Fibroblast of peridontal ligament (primary cell): ENCODE results near the gene RPA1.

Experiments
- DNase-seq: peaks from one replicate; pipeline ENCODE4 v3.0.0-alpha.2; 2010; ENCODE audit errors: extremely low read depth

The RPA1 gene

DNA sequence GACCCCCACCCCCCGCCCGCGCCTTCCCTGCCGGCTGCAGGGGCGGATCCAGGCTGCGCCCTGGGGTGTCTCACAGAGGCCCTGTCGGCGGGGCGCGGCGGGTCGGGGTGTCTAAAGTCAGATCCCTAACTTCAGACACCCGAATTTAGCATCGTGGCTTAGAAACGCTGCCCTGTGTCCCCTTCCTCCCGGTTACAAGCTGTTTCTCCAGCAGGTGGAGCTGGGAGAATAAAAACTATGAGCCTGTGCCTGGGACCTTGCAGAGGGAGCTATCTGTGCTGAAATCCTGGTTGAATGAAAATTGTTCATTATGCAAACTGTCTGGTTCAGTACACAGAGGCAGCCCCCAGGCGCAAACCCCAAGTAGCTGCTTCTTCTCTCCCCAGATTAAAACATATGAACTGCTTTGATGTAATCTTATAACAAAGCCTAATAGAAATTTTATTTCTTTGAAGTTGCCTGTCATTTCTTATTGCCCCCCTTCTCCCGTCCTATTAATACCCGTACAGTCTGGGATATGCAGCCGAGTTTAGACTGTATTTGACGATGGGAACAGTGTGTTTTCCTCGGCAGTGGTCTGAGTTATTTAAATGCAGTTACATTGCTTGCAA lies 79.0 kb downstream of the RPA1 start:
- peak; percentile 84 for DNase-seq

DNA sequence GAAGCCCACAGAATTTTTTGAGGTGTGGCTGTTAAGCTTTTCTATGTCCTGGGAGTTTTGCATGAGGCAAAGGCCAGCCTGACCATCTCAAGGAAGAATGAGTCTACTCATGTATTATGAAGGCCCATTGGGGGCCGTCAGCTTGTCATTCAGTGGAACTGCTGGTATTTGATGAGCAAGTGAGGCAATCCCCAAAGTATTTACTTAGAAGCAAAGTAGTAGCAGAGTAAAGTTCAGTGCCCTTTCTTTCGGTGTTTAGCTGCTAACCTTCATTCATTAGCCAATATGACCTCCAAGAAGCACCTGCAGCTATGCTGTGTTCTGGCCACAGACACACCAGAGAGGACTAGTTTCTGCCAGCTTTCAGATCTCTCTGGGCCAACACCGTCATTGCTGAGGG lies 80.2 kb downstream of the RPA1 start:
- DNase-seq, result no peak

DNA sequence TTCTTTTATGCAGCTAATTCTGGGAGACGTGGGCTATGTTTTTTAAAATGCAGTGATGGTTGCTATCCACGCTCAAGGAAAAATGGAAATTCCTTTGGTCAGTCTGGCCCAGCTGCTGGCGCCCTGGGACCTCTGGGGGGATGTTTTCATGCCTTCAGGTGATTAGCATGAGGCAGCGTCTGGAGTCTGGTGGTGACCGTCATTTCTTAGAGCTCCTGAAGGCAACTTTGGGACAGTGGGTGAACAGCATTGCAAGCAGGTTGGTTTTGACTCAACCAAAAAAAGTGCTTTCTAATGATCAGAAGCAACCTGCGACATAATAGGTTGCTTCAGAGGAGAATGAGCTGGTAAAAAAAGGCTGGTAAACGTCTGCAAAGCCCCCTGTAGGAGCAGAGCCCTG lies 82.3 kb downstream of the RPA1 start:
- no peak for DNase-seq

- no peak for DNase-seq
These were observed 83.9 kb downstream of the RPA1 start for GRCh38 chr17:1913702-1914101.

DNA sequence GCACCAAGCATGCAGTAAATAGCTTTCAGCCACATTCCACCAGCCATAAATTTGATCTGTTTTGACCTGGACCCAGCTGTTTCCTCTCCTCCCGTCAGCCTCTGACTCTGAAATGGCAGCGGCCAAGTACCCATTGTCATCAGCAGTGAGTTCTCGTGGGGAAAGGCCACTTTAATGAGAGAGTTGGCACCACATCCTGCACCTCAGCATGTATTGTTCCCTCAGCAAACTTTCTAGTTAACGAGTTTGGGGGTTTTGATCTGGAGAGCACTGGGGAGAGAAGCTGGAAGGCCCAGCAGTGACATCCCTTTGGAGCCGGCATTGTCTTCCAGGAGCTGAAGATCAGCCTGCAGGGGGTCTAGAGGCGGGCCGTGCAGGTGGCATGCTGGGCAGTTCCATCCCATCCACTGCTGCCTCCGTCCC lies 84.9 kb downstream of the RPA1 start:
- no peak for DNase-seq

GRCh38 chr17:1915889-1916288 lies 86.1 kb downstream of the RPA1 start:
- DNase-seq, result no peak

- no peak for DNase-seq
These were observed 86.5 kb downstream of the RPA1 start for GRCh38 chr17:1916316-1916715.

- DNase-seq, result no peak
These were observed 87.3 kb downstream of the RPA1 start for GRCh38 chr17:1916963-1917715.

- DNase-seq, result no peak
These were observed 88.7 kb downstream of the RPA1 start for GRCh38 chr17:1918346-1919162.

- no peak for DNase-seq
These were observed 89.4 kb downstream of the RPA1 start for GRCh38 chr17:1919201-1919600.

DNA sequence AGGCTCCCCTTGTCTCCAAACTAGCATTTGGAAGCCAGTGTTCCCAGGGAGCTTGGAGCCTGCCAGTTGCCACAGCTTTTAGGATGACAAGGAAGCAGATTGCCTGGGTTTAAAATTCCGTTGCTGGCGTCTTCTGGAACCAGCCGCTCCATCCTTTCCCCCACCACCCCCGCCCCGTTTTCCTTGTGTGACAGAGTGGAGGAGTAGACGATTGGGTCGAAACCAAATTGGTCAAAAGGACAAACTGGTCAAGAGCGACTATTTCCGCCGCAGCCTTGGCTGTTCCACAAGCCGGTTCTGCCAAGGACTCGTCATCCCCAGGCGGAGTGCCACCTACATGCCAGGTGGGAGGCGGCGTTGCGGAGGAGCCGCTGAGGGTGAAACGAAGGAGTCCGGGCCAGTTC lies 91.1 kb downstream of the RPA1 start:
- no peak for DNase-seq

DNA sequence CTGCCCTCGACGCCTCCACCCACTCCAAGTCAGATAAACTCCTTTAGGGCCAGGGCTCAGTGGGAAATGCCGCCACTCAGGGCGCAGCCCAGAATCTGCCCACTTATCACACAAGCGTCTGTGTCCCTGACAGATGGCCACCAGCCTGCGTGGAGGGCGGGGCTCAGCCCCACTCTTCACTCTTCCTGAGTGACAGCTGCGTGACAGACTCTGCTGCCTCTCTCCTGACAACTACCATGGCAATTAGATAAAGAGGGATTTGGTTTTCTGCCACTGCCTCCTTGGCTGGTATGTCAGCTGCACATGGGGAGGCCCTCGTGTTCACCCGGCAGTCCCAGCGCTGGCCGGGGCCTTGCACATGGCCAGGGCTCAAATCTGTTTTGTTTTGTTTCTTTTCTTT lies 99.2 kb downstream of the RPA1 start:
- DNase-seq, result no peak

DNA sequence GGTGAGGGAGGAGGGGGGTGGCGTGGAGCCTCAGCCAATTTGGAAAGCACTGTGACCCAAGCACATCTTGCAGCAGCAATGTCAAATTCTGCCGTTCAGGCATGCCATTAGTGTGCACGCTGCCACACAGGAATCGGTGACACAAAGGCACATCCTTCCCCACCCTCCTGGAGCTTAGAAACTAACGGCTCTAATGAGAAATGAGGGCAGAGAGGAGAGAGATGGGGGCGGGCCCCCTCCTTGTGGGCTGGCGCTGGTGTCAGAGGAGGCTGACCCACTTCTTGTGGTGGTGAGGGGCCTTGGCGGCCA lies 100.5 kb downstream of the RPA1 start:
- no peak for DNase-seq

- peak; percentile 3 for DNase-seq
These were observed 102.2 kb downstream of the RPA1 start for GRCh38 chr17:1931844-1932579.

GRCh38 chr17:1933875-1934715 lies 104.3 kb downstream of the RPA1 start:
- no peak for DNase-seq

GRCh38 chr17:1934901-1935300 lies 105.1 kb downstream of the RPA1 start:
- DNase-seq, result no peak

GRCh38 chr17:1936766-1937165 lies 107.0 kb downstream of the RPA1 start:
- no peak for DNase-seq

DNA sequence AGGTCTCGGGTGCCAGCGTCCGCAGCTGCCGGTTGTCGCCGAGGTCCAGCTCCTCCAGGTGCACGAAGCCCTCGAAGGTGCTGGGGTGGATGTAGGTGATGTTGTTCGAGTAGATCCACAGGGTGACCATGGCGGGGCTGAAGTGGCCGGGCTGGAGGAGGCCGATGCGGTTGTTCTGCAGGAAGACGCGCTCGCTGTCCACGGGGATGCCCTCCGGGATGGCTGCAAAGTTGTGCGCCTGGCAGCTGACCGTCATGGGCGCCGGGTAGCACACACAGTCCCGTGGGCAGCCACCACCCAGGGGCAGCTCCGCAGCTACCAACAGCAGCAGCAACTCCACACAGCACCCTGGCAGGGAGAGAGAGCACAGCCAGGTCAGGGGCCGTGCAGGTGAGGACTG lies 107.7 kb downstream of the RPA1 start:
- no peak for DNase-seq

DNA sequence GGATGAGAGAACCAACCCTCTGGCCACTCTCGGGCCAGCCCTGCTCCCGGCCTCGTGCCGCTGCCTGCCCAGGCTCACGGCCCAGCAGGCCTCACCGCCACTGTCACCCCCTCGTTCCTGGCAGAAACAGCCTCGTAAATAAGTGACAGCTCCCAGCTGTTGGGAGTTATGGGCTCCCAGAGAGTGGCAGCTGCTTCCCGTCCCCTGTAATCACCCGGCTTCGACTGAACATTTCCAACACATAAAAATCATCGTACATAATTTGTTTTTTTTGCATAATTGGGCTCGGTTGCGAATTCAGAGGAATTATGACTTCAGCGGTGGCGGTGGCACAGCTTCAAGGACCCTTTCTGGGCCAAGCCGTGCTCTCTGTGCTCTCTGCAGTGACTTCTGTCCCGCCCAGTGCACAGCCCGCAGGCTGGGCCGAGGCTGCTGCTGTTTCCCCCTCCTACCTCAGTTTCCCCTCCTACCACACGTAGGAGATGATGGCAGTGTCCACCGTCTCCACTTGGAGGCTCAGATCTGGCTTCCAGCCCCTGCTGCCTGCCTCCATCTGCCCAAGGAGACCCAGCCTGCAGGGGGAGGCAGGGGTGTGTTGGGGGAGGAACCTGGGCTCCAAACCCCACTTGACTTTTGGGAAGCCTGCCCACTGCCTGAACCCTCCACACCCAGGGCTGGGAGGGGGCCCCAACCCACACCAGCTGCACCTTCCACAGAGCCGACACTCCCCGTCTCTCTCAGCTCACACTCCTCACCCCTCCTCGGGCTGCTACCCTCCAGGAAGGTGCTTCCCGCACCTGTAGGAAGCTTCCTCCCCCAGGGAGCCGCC lies 110.4 kb downstream of the RPA1 start:
- no peak for DNase-seq

DNA sequence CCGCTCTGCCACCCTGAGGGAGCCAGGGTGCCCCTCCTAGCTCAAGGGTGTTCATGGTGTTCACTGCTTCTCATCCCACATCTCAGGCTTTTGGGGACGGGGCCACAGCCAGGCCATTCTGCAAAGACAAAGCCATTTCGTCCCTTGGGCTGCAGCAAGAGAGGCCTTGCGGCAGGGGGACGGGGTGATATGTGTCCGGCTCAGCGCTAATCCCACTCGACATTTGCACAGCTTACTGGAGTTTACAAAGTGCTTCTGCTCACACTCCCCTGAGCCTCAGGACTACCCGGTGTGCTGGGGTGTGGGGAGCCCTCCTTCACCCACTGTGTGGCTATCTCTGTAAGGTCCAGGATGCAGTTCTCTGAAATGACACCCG lies 111.0 kb downstream of the RPA1 start:
- no peak for DNase-seq
